Mesothelial cell of epicardium (in vitro differentiated cells): ENCODE results near the gene RNF113B. TPM values are rescaled to one million over a fixed set of nuclear protein-coding genes. Genes with fewer than 3 reads are reported as not detected.

Experiments used
- DNase-seq, 2 experiments: peaks; one replicate each; pipeline ENCODE4 v3.0.0; 2021; ENCODE audit warnings: low spot score in 2 of 2; ENCODE audit not compliant: unreplicated experiment in 2 of 2
- H3K27ac Mint-ChIP-seq: 2 replicates; pipeline ENCODE4 v1.8.0; 2021; ENCODE audit warnings: mixed read lengths
- H3K27me3 Mint-ChIP-seq: 2 replicates; pipeline ENCODE4 v1.8.0; 2021; ENCODE audit warnings: low read depth, mixed read lengths
- H3K36me3 Mint-ChIP-seq: 2 replicates; pipeline ENCODE4 v1.8.0; 2021; ENCODE audit warnings: mixed read lengths
- H3K4me1 Mint-ChIP-seq: 2 replicates; pipeline ENCODE4 v1.8.0; 2021; ENCODE audit warnings: mixed read lengths
- H3K4me3 Mint-ChIP-seq: 2 replicates; pipeline ENCODE4 v1.8.0; 2021; ENCODE audit warnings: mild to moderate bottlenecking, moderate library complexity, mixed read lengths
- H3K9me3 Mint-ChIP-seq: 2 replicates; pipeline ENCODE4 v1.8.0; 2021; ENCODE audit warnings: mixed read lengths
- CTCF ChIP-seq: fragments of 200-600 bp; sonication (generic); IDR thresholded peaks from one replicate; pipeline ENCODE4 v1.5.0; 2021; ENCODE audit warnings: antibody characterized with exemption; ENCODE audit not compliant: unreplicated experiment
- total RNA-seq: library from RNA; stranded (reverse); gene quantifications from 3 replicates; pipeline ENCODE4 v1.2.1, GENCODE V29; 2021

Gene RNF113B
- total RNA-seq, 1 donor from 2014 or later = not detected

GRCh38 chr13:98214008-98214643, 37.1 kb upstream of the RNF113B start:
- Mint-ChIP-seq H3K27me3 (no peaks in the 10 kb centered on the region), H3K36me3 (peaks cover 12% of the 10 kb centered on the region), H3K9me3 (peaks cover 5% of the 10 kb centered on the region), H3K4me3 (no peak overlapping the region), H3K27ac (peak overlapping the region; percentile 93), H3K4me1 (peaks cover 69% of the 10 kb centered on the region)
- no peak for TF ChIP-seq CTCF
- DNase-seq = peak; percentile 26 to 56

GRCh38 chr13:98213354-98213753, 36.3 kb upstream of the RNF113B start:
- Mint-ChIP-seq H3K4me1 (peaks cover 68% of the 10 kb centered on the region), H3K27me3 (no peaks in the 10 kb centered on the region), H3K4me3 (no peak overlapping the region), H3K9me3 (peaks cover 5% of the 10 kb centered on the region), H3K27ac (peak overlapping the region; percentile 93), H3K36me3 (peaks cover 14% of the 10 kb centered on the region)
- no peak for TF ChIP-seq CTCF
- no peak for DNase-seq

- no peak for TF ChIP-seq CTCF
- Mint-ChIP-seq H3K9me3 (peaks cover 5% of the 10 kb centered on the region), H3K4me3 (no peak overlapping the region), H3K27me3 (no peaks in the 10 kb centered on the region), H3K27ac (peak overlapping the region; percentile 66), H3K36me3 (peaks cover 14% of the 10 kb centered on the region), H3K4me1 (peaks cover 67% of the 10 kb centered on the region)
- no peak for DNase-seq
Observed at GRCh38 chr13:98212763-98213162, 35.7 kb upstream of the RNF113B start.

GRCh38 chr13:98208606-98209005, 31.5 kb upstream of the RNF113B start:
- no peaks in the 10 kb centered on the region for H3K27me3 Mint-ChIP-seq
- H3K27ac Mint-ChIP-seq = peak overlapping the region; percentile 97
- no peak for TF ChIP-seq CTCF
- H3K9me3 Mint-ChIP-seq = peaks cover 24% of the 10 kb centered on the region
- DNase-seq = no peak
- H3K4me3 Mint-ChIP-seq = no peak overlapping the region
- peaks cover 39% of the 10 kb centered on the region for H3K36me3 Mint-ChIP-seq
- H3K4me1 Mint-ChIP-seq = peaks cover 44% of the 10 kb centered on the region

DNA sequence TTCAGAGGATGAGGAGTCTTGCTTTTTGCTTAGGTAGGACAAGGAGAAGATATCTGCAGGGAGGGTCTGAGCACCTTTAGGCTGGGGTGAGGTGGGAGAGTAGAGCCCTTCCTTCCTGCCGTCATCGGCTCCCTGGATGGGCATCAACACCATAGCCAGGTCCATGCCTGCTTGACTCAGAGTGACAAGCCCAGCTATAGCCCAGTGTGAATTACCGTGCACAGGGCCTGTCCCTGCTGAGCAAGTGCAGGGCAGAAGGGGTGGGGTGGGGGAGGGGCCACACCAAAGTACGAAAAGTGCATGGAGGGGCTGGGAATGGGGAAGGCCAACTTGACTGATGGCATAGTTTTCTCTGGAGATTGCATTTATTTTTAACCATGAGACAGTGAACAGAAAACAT, 30.3 kb upstream of the RNF113B start:
- Mint-ChIP-seq H3K27me3 (no peaks in the 10 kb centered on the region), H3K36me3 (peaks cover 44% of the 10 kb centered on the region), H3K4me1 (peaks cover 36% of the 10 kb centered on the region), H3K9me3 (peaks cover 24% of the 10 kb centered on the region), H3K27ac (peak overlapping the region; percentile 97), H3K4me3 (no peak overlapping the region)
- no peak for TF ChIP-seq CTCF
- DNase-seq = no peak
